Thyroid gland (tissue), 4 donors: Measurements from ENCODE around the gene EHD4. TPM values are rescaled to one million over a fixed set of nuclear protein-coding genes. Genes with fewer than 3 reads are reported as not detected.
A peak's percentile ranks its signal among the peaks of the same experiment; 100 is the strongest.

ENCODE experiments used
- DNase-seq, 2 donors: peaks; one replicate each; pipeline ENCODE4 v3.0.0-alpha.2; 2019
- H3K27ac ChIP-seq, 3 donors: fragments of 200-600 bp; sonication (generic); 1 replicate in 2 of 3; 2 replicates in 1 of 3; pipeline ENCODE4 v1.5.1; 2016 to 2019; ENCODE audit warnings: mild to moderate bottlenecking in 1 of 3, moderate library complexity in 1 of 3
- H3K27me3 ChIP-seq: fragments of 200-600 bp; sonication (generic); one replicate; pipeline ENCODE4 v1.5.1; 2019
- H3K36me3 ChIP-seq, 2 donors: fragments of 200-600 bp; sonication (generic); one replicate each; pipeline ENCODE4 v1.5.1; 2016 to 2019
- H3K4me1 ChIP-seq, 2 donors: fragments of 200-600 bp; sonication (generic); one replicate each; pipeline ENCODE4 v1.5.1; 2017 to 2019
- H3K4me3 ChIP-seq, 3 donors: fragments of 200-600 bp; sonication (generic); replicated peaks in 1 of 3; 1 replicate in 2 of 3; 2 replicates in 1 of 3; pipeline ENCODE4 v1.5.1; 2016; ENCODE audit warnings: mild to moderate bottlenecking in 1 of 3
- H3K9me3 ChIP-seq: fragments of 200-600 bp; sonication (generic); one replicate; pipeline ENCODE4 v1.5.1; 2017
- POLR2A ChIP-seq, 2 donors: fragments of 450-650 bp; IDR thresholded peaks; one replicate each; pipeline ENCODE4 v1.6.1; 2017; ENCODE audit warnings: antibody characterized with exemption in 2 of 2, mild to moderate bottlenecking in 2 of 2, moderate library complexity in 1 of 2
- WGBS, 2 donors: methylation state at CpG; one replicate each; pipeline ENCODE4 v1.1.5; 2017; 5-methylcytosine and 5-hydroxymethylcytosine counted together
- intact Hi-C: fragments of 100-400 bp; cut with DNase I; formaldehyde crosslinking; loops from one replicate; pipeline ENCODE4 v1.15.1; 2023
- total RNA-seq, 4 donors: library from RNA; depleted of rRNA; stranded (reverse); fragments of >200 nt; gene quantifications; one replicate each; pipeline ENCODE4 v1.2.3, GENCODE V29; 2016
- TF ChIP-seq, protein P1 (sequence below), 6 experiments: fragments of 200-600 bp in 3 of 6; fragments of 450-650 bp in 3 of 6; sonication (generic) in 3 of 6; IDR thresholded peaks; one replicate each; pipeline ENCODE4 v1.5.1; 2016 to 2019; ENCODE audit warnings: antibody characterized with exemption in 6 of 6, mild to moderate bottlenecking in 2 of 6, inconsistent platforms in 1 of 6, moderate library complexity in 1 of 6

The EHD4 gene
- total RNA-seq, 4 donors from 2014 or later = 29.7 to 66.7 (median 37.9) TPM

DNA sequence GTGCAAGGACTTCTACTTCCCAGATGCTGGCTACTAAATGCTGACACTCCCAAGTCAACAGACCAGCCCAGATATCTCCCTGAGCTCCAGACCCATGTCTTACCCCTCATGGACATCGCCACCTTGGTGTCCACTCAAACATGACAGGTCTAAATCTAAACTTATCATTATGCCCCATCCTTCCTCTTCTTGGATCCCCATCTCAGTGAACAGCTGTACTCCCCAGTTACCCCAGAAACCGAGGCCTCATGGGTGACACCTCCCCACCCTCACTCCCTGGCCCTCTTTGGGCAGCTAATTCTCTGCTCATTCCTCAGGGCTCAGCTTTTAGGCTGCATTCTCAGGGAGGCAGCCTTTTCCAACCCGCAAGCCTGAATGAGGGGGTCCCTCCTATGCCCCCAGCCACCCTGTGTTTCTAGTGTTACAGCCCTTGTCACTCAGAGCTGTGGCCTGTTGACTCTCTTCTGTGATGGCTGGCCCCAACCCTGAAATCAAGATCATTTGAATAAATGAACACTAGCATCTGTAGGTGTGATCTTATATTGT, 5.4 kb downstream of the EHD4 start:
- no peaks in the 10 kb centered on the region for H3K27me3 ChIP-seq
- no peak for DNase-seq
- intact Hi-C loops = no loop called here
- H3K4me1 ChIP-seq = peaks cover 3 to 47% of the 10 kb centered on the region in 2 donors
- WGBS, 2 donors = 89 to 90% methylated on average over 3 of the region's 3 CpGs
- no peaks in the 10 kb centered on the region for H3K9me3 ChIP-seq
- TF ChIP-seq, protein P1, sequence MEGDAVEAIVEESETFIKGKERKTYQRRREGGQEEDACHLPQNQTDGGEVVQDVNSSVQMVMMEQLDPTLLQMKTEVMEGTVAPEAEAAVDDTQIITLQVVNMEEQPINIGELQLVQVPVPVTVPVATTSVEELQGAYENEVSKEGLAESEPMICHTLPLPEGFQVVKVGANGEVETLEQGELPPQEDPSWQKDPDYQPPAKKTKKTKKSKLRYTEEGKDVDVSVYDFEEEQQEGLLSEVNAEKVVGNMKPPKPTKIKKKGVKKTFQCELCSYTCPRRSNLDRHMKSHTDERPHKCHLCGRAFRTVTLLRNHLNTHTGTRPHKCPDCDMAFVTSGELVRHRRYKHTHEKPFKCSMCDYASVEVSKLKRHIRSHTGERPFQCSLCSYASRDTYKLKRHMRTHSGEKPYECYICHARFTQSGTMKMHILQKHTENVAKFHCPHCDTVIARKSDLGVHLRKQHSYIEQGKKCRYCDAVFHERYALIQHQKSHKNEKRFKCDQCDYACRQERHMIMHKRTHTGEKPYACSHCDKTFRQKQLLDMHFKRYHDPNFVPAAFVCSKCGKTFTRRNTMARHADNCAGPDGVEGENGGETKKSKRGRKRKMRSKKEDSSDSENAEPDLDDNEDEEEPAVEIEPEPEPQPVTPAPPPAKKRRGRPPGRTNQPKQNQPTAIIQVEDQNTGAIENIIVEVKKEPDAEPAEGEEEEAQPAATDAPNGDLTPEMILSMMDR (IDR thresholded peaks at IDR 0.05) = no peak
- TF ChIP-seq POLR2A (IDR thresholded peaks at IDR 0.05) = no peak
- H3K27ac ChIP-seq = peak overlapping the region in 2 of 3 donors; percentile 71 to 80
- no peak overlapping the region for H3K4me3 ChIP-seq
- no peaks in the 10 kb centered on the region for H3K36me3 ChIP-seq

DNA sequence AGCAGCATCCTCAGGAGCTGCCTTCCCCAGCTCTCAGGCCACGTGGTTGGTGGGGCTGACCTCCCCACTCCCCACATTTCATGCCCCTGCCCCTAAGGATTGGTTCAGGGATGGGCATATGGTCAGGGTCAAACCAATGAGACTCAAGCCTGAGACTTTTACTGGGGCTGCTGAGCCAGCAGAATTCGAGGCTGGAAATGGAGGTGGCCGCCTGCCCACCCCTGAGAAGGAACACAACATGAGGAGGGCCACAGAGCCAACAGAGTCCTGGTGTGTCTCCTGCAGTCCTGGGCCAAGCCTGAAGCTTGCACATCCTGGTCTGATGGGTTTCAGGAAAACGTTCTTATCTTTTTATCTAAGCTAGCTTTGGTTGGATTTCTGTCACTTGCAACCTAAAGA, 5.9 kb downstream of the EHD4 start:
- no peaks in the 10 kb centered on the region for H3K36me3 ChIP-seq
- intact Hi-C loops = no loop called here
- H3K9me3 ChIP-seq = no peaks in the 10 kb centered on the region
- DNase-seq = no peak
- TF ChIP-seq POLR2A (IDR thresholded peaks at IDR 0.05) = no peak
- TF ChIP-seq, protein P1 (IDR thresholded peaks at IDR 0.05) = no peak
- H3K27ac ChIP-seq = peak overlapping the region in 1 of 3 donors; percentile 12
- peaks cover 3 to 53% of the 10 kb centered on the region in 2 donors for H3K4me1 ChIP-seq
- H3K4me3 ChIP-seq = no peak overlapping the region
- H3K27me3 ChIP-seq = no peaks in the 10 kb centered on the region
- 69 to 78% methylated on average over 4 of the region's 4 CpGs for WGBS, 2 donors

DNA sequence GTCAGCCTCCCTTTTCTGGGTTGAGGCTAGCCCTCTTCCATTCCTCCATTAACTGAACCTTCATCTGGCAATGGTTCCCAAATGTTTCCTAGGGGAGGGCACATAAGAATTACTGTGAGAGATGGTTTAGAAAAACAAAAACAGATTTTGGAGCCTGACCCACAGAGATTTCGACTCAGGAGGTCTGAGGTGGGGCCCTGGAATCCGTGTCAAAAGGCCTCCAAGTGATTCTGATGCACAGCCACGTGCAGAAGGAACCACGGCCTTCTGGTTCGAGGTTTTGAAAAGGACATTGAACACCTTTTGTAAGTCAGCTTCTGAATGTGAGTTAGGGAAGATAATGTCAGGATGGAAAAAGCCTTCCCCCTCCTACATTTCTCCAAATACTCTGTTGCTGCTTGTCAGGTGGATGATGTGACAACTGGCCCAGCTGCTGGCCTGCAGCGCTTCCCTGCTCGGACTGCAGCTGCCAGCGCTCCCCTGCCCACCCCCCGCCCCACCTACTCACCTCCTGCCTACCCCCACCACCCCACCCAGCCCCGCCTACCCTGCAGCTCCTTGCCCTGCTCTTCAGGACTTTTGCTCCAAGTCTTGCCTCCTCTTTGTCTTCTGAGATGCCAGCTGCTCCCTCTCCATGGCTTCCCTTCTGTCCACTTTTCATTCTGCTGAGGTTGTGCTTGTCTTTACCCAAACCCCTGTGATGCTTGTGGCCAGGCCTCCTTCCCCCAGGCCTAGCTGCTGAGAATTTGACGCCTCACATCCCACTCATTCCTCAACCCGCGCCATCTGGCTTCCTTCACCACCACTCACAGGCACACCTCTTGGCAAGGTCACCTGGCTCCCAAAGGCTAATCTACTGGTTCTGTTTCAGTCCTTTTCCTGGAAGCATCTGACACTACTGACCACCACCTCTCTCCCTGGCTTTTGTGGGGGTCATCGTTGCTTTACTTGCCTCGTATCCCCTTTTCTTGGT, 6.6 kb downstream of the EHD4 start:
- intact Hi-C loops = no loop called here
- Histone ChIP-seq H3K4me3 (no peak overlapping the region), H3K36me3 (no peaks in the 10 kb centered on the region), H3K4me1 (peaks cover 3 to 52% of the 10 kb centered on the region in 2 donors), H3K27me3 (no peaks in the 10 kb centered on the region), H3K27ac (peak overlapping the region in 1 of 3 donors; percentile 12), H3K9me3 (no peaks in the 10 kb centered on the region)
- no peak for TF ChIP-seq POLR2A (IDR thresholded peaks at IDR 0.05)
- no peak for DNase-seq
- WGBS, 2 donors = 80 to 82% methylated on average over 15 of the region's 15 CpGs

DNA sequence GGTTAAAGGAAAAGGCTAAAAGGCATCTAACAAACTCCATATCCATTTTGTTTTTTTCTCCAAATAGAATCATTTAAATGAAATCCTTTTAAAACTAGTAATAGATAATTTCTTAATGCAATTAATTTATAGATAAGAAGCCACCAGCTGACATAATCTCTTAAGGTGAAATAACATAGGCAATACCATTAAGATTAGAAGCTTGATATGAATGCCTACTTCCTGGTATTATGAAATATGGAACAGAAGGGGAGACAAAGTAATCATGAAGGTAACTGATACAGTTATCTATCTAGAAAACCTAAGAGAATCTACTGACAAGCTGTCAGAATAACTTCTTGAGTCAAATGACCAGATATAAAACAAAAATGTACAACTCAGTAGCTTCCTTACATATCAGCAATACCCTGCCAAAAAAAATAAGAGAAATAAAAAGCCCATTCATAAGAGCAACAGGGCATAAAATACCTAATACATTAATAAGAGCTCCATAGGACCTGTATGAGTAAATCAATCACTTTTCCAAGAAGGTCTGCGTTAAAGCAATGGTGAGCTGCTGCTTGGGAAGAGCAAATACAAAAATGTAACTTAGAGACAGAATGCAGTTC, 10.7 kb downstream of the EHD4 start:
- H3K36me3 ChIP-seq = no peaks in the 10 kb centered on the region
- no peaks in the 10 kb centered on the region for H3K9me3 ChIP-seq
- H3K4me1 ChIP-seq = peaks cover 13 to 53% of the 10 kb centered on the region in 2 donors
- 87% methylated on average over 1 of the region's 1 CpG for WGBS, 2 donors
- intact Hi-C loops = no loop called here
- H3K27me3 ChIP-seq = no peaks in the 10 kb centered on the region
- no peak for TF ChIP-seq POLR2A (IDR thresholded peaks at IDR 0.05)
- TF ChIP-seq, protein P1 (IDR thresholded peaks at IDR 0.05) = no peak
- H3K27ac ChIP-seq = no peak overlapping the region
- H3K4me3 ChIP-seq = no peak overlapping the region
- no peak for DNase-seq

DNA sequence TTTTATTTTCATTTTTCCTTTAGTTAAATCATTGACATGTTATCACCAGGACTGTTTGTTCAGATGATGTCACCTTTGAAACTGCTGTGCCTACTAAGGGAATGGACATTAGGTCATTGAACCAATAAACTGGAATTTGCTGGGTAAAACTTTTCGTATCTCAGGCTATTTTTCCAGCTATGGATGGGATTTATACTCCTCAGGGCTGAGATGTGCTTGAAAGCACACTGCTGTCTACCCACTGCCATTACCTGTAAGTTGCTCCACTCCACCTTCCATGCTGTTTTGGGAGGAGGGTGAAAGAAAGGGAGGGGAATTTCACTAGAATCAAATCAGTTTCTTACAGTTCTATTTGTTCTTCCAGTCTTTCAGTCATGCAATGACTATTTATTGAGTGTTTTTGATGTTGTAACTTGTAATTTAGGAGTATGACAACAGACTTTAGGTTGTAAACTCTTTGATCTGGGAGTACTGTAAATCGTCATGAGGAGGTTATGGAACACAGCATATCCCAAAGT, 11.3 kb downstream of the EHD4 start:
- peak overlapping the region in 1 of 3 donors; percentile 48 for H3K27ac ChIP-seq
- intact Hi-C loops = no loop called here
- no peak overlapping the region for H3K4me3 ChIP-seq
- no peaks in the 10 kb centered on the region for H3K27me3 ChIP-seq
- no peaks in the 10 kb centered on the region for H3K9me3 ChIP-seq
- TF ChIP-seq, protein P1 (IDR thresholded peaks at IDR 0.05) = no peak
- no peak for TF ChIP-seq POLR2A (IDR thresholded peaks at IDR 0.05)
- no peaks in the 10 kb centered on the region for H3K36me3 ChIP-seq
- no peak for DNase-seq
- H3K4me1 ChIP-seq = peaks cover 13 to 47% of the 10 kb centered on the region in 2 donors
- 69 to 75% methylated on average over 2 of the region's 2 CpGs for WGBS, 2 donors
